B cell (primary cell): Measurements from ENCODE around the gene BCOR. TPM values are rescaled to one million over a fixed set of nuclear protein-coding genes. Genes with fewer than 3 reads are reported as not detected.
A peak's percentile ranks its signal among the peaks of the same experiment; 100 is the strongest.

ENCODE experiments used
- ATAC-seq: fragments of 200-7000 bp; cut with Tn5 transposase; one replicate; pipeline ENCODE4 v1.10.0; 2021; ENCODE audit warnings: low read depth, mild to moderate bottlenecking, moderate number of reproducible peaks, moderate library complexity
- CTCF ChIA-PET: fragments of 350-600 bp; sonication (Branson Sonifier 250); formaldehyde crosslinking; loops from one replicate; lab custom pipeline; 2021; ENCODE audit warnings: antibody characterized with exemption, inconsistent platforms; lab: Charles Lee
- POLR2A ChIA-PET: fragments of 350-600 bp; sonication (Branson Sonifier 250); formaldehyde crosslinking; loops from one replicate; lab custom pipeline; 2021; ENCODE audit warnings: antibody characterized with exemption; lab: Charles Lee
- DNase-seq: peaks from one replicate; pipeline ENCODE4 v3.0.0; 2013
- H2AFZ ChIP-seq: 2 replicates; pipeline ENCODE4 v1.6.1; 2012; ENCODE audit warnings: mild to moderate bottlenecking, low read depth, low read length; ENCODE audit not compliant: insufficient read depth, poor library complexity, severe bottlenecking
- H3K27ac ChIP-seq, 2 donors: 1 replicate in 1 of 2; 2 replicates in 1 of 2; pipeline ENCODE4 v1.5.1; 2012 to 2013; ENCODE audit warnings: low read length in 2 of 2, mild to moderate bottlenecking in 2 of 2, moderate library complexity in 1 of 2
- H3K27me3 ChIP-seq, 4 experiments: fragments of 200-600 bp in 1 of 4; sonication (generic) in 1 of 4; replicated peaks in 1 of 4; 1 replicate in 2 of 4; 2 replicates in 2 of 4; pipeline versions ENCODE4 v1.6.1 to v1.7.0; 2013 to 2016; ENCODE audit warnings: low read length in 3 of 4, mild to moderate bottlenecking in 2 of 4, mixed read lengths in 1 of 4, moderate library complexity in 1 of 4; ENCODE audit not compliant: insufficient read depth in 4 of 4, control insufficient read depth in 3 of 4; ENCODE audit errors: control extremely low read depth in 1 of 4
- H3K36me3 ChIP-seq, 2 experiments: replicated peaks in 1 of 2; 1 replicate in 1 of 2; 2 replicates in 1 of 2; pipeline versions ENCODE4 v1.6.1 to v1.7.1; 2013; ENCODE audit warnings: low read length in 1 of 2; ENCODE audit not compliant: insufficient read depth in 2 of 2, control insufficient read depth in 1 of 2; ENCODE audit errors: control extremely low read depth in 1 of 2, extremely low read depth in 1 of 2
- H3K4me1 ChIP-seq, 2 donors: fragments of 200-600 bp in 1 of 2; sonication (generic) in 1 of 2; 1 replicate in 1 of 2; 2 replicates in 1 of 2; pipeline versions ENCODE4 v1.5.1 to v1.6.1; 2013 to 2017; ENCODE audit warnings: low read length in 2 of 2; ENCODE audit not compliant: control insufficient read depth in 2 of 2, insufficient read depth in 2 of 2
- H3K4me2 ChIP-seq: replicated peaks from 2 replicates; pipeline ENCODE3; 2012; ENCODE audit warnings: mild to moderate bottlenecking, low read depth, low read length; ENCODE audit not compliant: poor library complexity, severe bottlenecking
- H3K4me3 ChIP-seq, 5 experiments: fragments of 200-600 bp in 1 of 5; sonication (generic) in 1 of 5; 1 replicate in 3 of 5; 2 replicates in 2 of 5; pipeline versions ENCODE4 v1.5.1 to v1.7.0; 2011 to 2016; ENCODE audit warnings: low read length in 4 of 5, mild to moderate bottlenecking in 4 of 5, low read depth in 2 of 5, control low read depth in 1 of 5, moderate library complexity in 1 of 5; ENCODE audit not compliant: insufficient read depth in 1 of 5; ENCODE audit errors: control extremely low read depth in 1 of 5, extremely low read depth in 1 of 5
- H3K79me2 ChIP-seq: fragments of 200-600 bp; sonication (generic); one replicate; pipeline ENCODE4 v1.6.0; 2016; ENCODE audit warnings: low read length; ENCODE audit not compliant: control insufficient read depth, insufficient read depth
- H3K9ac ChIP-seq: fragments of 200-600 bp; sonication (generic); 2 replicates; pipeline ENCODE4 v1.6.1; 2017; ENCODE audit warnings: mild to moderate bottlenecking, low read length, moderate library complexity
- H3K9me3 ChIP-seq, 3 donors: one replicate each; pipeline versions ENCODE4 v1.6.1 to v1.7.1; 2013; ENCODE audit warnings: low read length in 2 of 3; ENCODE audit not compliant: control insufficient read depth in 2 of 3, insufficient read depth in 1 of 3; ENCODE audit errors: control extremely low read depth in 1 of 3
- H4K20me1 ChIP-seq: 2 replicates; pipeline ENCODE4 v1.6.0; 2012; ENCODE audit warnings: mild to moderate bottlenecking, low read length; ENCODE audit not compliant: insufficient read depth, control insufficient read depth, poor library complexity, severe bottlenecking
- H3K27ac Mint-ChIP-seq: one replicate; pipeline ENCODE4 v1.8.0; 2021; ENCODE audit warnings: mixed read lengths
- H3K27me3 Mint-ChIP-seq: one replicate; pipeline ENCODE4 v1.8.0; 2021; ENCODE audit warnings: mixed read lengths
- H3K4me1 Mint-ChIP-seq: one replicate; pipeline ENCODE4 v1.8.0; 2021; ENCODE audit warnings: mixed read lengths
- H3K4me3 Mint-ChIP-seq: one replicate; pipeline ENCODE4 v1.8.0; 2021; ENCODE audit warnings: mixed read lengths
- H3K9me3 Mint-ChIP-seq: one replicate; pipeline ENCODE4 v1.8.0; 2022; ENCODE audit warnings: mixed read lengths; ENCODE audit not compliant: insufficient read depth
- EZH2 ChIP-seq: IDR thresholded peaks from 2 replicates; pipeline ENCODE4 v1.6.1; 2012; ENCODE audit warnings: borderline replicate concordance, low read depth, mild to moderate bottlenecking, moderate library complexity, low read length; ENCODE audit not compliant: insufficient read depth, poor library complexity, severe bottlenecking
- WGBS: methylation state at CpG from one replicate; pipeline ENCODE4 v1.1.5; 2013; ENCODE audit warnings: missing lambda C conversion rate; ENCODE audit not compliant: insufficient coverage; 5-methylcytosine and 5-hydroxymethylcytosine counted together
- intact Hi-C: fragments of 100-400 bp; cut with micrococcal nuclease; formaldehyde crosslinking; loops from one replicate; pipeline ENCODE4 v1.10.0; 2022
- polyA plus RNA-seq: library from polyadenylated mRNA; depleted of rRNA; stranded (reverse); fragments of >200 nt; gene quantifications from 2 replicates; pipeline ENCODE4 v1.2.3, GENCODE V29; 2012
- total RNA-seq, 2 donors: library from RNA; stranded (reverse); fragments of 120-200 nt in 1 of 2; gene quantifications; 1 replicate in 1 of 2; 2 replicates in 1 of 2; pipeline versions ENCODE4 v1.2.3 to v1.2.4, GENCODE V29; 2013 to 2022
- TF ChIP-seq, protein P1 (sequence below): fragments of 200-600 bp; IDR thresholded peaks from one replicate; pipeline ENCODE4 v1.8.0; 2022; ENCODE audit warnings: antibody characterized with exemption, mild to moderate bottlenecking

The BCOR gene
- total and polyA plus RNA-seq, 2 donors (not counting 1 experiment from before 2014, with no cell fraction given) = 19.0 to 65.3 TPM

DNA sequence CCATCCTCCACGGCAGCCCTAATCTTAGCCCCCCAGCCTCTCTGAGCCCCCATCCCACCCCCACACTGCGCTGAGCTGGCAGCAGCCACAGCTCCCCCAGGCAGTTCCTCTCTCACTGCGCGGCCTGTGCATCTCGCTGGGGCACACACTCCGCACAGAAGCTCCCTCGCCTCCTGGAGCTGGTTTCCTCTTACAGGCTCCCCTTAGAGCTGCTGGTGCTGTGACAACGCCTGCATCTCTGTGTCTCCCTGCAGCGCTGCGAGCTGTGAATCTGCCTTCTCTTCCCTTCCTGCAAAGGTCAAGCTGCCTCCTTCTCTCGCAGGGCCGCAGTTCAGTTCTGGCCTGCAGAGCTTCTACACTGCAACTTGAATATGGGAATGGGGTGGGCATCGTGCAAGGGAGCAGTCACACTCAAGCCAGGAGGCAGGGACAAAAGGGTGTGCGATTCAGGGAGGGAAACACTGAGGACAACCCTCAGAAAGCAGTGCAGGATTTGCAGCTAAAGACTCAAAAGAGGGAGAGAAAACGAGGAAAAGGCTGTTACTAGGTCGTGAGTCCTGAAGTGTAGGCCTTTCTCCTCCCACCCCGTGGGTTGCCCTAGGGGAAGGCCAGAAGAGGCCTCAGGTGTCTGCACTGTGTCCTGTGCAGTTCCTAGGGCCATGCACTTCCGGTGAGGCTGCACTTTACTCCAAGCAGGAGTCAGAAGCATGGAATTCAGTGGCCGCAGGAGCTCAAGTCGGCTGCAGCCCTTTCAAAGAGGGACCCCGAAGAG is 87.0 kb downstream of the BCOR start:
- Mint-ChIP-seq H3K4me1 (peaks cover 43% of the 10 kb centered on the region), H3K27ac (no peak overlapping the region), H3K4me3 (peak overlapping the region; percentile 70), H3K9me3 (no peaks in the 10 kb centered on the region), H3K27me3 (peaks cover 15% of the 10 kb centered on the region)
- no peak overlapping the region for H3K9ac ChIP-seq
- H2AFZ ChIP-seq = no peak overlapping the region
- no peaks in the 10 kb centered on the region for H3K79me2 ChIP-seq
- H3K4me1 ChIP-seq = peaks cover 58 to 65% of the 10 kb centered on the region in 2 donors
- H3K36me3 ChIP-seq = no peaks in the 10 kb centered on the region
- POLR2A ChIA-PET = interaction anchor here (0.6 to 1.3 kb wide), 3 partner anchors 153 to 166 kb away, joined by 3 to 8 read pairs (median 3); no protein-coding TSS in a partner anchor
- CTCF ChIA-PET = interaction anchor here (0.6 kb wide), 1 partner anchor 48 kb away, joined by 4 read pairs; no protein-coding TSS in a partner anchor
- 18% methylated on average over 10 of the region's 21 CpGs for WGBS
- intact Hi-C loops = loop anchor here (5.0 kb wide), 4 partner anchors 87 to 278 kb away; partner anchors contain the start of gene BCOR
- H3K4me3 ChIP-seq = no peak overlapping the region
- H4K20me1 ChIP-seq = no peaks in the 10 kb centered on the region
- H3K9me3 ChIP-seq = no peaks in the 10 kb centered on the region
- DNase-seq = peak; percentile 43
- peak overlapping the region; percentile 2 for H3K4me2 ChIP-seq
- no peak overlapping the region for H3K27ac ChIP-seq
- TF ChIP-seq, protein P1, sequence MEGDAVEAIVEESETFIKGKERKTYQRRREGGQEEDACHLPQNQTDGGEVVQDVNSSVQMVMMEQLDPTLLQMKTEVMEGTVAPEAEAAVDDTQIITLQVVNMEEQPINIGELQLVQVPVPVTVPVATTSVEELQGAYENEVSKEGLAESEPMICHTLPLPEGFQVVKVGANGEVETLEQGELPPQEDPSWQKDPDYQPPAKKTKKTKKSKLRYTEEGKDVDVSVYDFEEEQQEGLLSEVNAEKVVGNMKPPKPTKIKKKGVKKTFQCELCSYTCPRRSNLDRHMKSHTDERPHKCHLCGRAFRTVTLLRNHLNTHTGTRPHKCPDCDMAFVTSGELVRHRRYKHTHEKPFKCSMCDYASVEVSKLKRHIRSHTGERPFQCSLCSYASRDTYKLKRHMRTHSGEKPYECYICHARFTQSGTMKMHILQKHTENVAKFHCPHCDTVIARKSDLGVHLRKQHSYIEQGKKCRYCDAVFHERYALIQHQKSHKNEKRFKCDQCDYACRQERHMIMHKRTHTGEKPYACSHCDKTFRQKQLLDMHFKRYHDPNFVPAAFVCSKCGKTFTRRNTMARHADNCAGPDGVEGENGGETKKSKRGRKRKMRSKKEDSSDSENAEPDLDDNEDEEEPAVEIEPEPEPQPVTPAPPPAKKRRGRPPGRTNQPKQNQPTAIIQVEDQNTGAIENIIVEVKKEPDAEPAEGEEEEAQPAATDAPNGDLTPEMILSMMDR = no peak
- no peak for TF ChIP-seq EZH2
- ATAC-seq = no peak
- H3K27me3 ChIP-seq = peaks cover 0 to 32% (median 15%) of the 10 kb centered on the region in 4 experiments

DNA sequence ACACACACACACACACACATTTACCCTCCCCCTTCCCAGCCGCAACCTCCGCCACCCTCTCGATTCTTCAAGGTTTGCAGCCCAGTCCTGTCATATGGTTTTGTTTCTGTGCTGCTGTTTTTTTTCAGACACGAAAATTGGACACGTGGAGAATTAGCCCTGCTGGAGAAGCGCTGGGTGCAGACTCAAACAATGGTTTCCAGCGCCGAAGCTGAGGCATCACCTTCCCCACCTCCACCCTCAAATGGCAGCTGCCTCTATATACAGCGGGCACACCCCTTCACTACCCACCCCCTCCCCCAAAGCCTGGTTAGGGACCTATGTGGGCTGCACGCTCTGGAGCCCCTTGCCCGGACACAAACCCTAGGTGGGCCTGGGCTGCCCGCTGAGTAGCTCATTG is 87.9 kb downstream of the BCOR start:
- no peak for ATAC-seq
- Mint-ChIP-seq H3K4me3 (peak overlapping the region; percentile 70), H3K27ac (no peak overlapping the region), H3K9me3 (no peaks in the 10 kb centered on the region), H3K27me3 (peaks cover 15% of the 10 kb centered on the region), H3K4me1 (peaks cover 47% of the 10 kb centered on the region)
- no peaks in the 10 kb centered on the region for H3K9me3 ChIP-seq
- no peak overlapping the region for H3K27ac ChIP-seq
- intact Hi-C loops = loop anchor here (5.0 kb wide), 4 partner anchors 87 to 278 kb away; partner anchors contain the start of gene BCOR
- no peak overlapping the region for H3K9ac ChIP-seq
- CTCF ChIA-PET = no interaction called here
- H3K79me2 ChIP-seq = no peaks in the 10 kb centered on the region
- H2AFZ ChIP-seq = no peak overlapping the region
- no CpG with 5 or more reads among the region's 12 CpGs for WGBS
- TF ChIP-seq, protein P1 = no peak
- TF ChIP-seq EZH2 = no peak
- peaks cover 64 to 72% of the 10 kb centered on the region in 2 donors for H3K4me1 ChIP-seq
- peaks cover 0 to 35% (median 15%) of the 10 kb centered on the region in 4 experiments for H3K27me3 ChIP-seq
- no peak overlapping the region for H3K4me3 ChIP-seq
- no peak for DNase-seq
- peak overlapping the region; percentile 77 for H3K4me2 ChIP-seq
- H4K20me1 ChIP-seq = no peaks in the 10 kb centered on the region
- POLR2A ChIA-PET = interaction anchor here (1.3 kb wide), 1 partner anchor 167 kb away, joined by 8 read pairs; no protein-coding TSS in a partner anchor
- H3K36me3 ChIP-seq = no peaks in the 10 kb centered on the region
